ENCODE measurements around the gene KDM4B. TPM values are rescaled to one million over a fixed set of nuclear protein-coding genes. Genes with fewer than 3 reads are reported as not detected.

KDM4B gene
- total RNA-seq, 1 donor from 2014 or later = 153 TPM

DNA sequence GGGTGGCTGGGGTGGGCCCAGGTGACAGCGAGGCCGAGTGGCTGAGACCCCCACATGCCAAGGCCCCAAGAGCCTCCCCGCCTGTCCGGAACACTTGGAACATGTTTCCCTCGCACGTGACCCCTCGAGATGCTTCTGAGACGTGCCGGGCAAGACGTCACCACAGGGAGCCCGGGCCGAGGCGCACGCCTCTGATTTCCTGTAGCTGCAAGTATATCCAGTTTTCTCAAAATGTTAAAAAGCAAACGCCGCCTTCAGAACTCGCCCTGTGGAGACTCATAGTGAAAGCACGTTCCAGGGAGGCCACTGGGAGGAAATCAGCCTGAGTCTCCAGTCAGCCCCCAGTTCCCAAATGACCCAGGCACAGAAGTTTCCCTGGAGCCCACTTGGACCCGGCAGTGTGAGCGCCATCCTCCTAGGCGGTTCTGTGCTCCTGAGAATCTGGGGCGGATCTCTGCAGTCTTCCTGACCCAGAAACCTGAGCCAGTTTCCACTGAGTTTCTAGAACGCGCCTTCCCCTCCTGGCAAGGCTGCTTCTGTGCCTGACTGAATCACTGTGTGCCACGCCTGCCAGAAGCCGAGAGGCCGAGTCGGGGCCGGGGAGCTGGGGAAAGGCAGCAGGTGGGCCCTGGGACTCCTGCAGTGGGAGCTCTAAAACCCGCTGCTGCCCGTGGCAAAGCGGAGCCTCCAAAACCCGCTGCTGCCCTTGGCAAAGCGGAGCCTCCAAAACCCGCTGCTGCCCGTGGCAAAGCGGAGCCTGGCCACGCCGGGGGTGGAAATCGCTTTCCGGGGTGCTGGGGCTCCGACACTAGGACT lies 179.3 kb downstream of the KDM4B start:
- Mint-ChIP-seq H3K4me3 (ENCODE audit: unreplicated experiment) (no peak overlapping the region), H3K27me3 (ENCODE audit: unreplicated experiment) (peaks cover 23% of the 10 kb centered on the region), H3K27ac (ENCODE audit: unreplicated experiment) (peak overlapping the region; percentile 71), H3K9me3 (ENCODE audit: unreplicated experiment) (peaks cover 27% of the 10 kb centered on the region), H3K36me3 (ENCODE audit: unreplicated experiment) (peaks cover 4% of the 10 kb centered on the region), H3K4me1 (ENCODE audit: low read depth, unreplicated experiment) (peaks cover 26% of the 10 kb centered on the region)
- no peak for DNase-seq
- TF ChIP-seq, protein P1, sequence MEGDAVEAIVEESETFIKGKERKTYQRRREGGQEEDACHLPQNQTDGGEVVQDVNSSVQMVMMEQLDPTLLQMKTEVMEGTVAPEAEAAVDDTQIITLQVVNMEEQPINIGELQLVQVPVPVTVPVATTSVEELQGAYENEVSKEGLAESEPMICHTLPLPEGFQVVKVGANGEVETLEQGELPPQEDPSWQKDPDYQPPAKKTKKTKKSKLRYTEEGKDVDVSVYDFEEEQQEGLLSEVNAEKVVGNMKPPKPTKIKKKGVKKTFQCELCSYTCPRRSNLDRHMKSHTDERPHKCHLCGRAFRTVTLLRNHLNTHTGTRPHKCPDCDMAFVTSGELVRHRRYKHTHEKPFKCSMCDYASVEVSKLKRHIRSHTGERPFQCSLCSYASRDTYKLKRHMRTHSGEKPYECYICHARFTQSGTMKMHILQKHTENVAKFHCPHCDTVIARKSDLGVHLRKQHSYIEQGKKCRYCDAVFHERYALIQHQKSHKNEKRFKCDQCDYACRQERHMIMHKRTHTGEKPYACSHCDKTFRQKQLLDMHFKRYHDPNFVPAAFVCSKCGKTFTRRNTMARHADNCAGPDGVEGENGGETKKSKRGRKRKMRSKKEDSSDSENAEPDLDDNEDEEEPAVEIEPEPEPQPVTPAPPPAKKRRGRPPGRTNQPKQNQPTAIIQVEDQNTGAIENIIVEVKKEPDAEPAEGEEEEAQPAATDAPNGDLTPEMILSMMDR (IDR thresholded peaks at IDR 0.05; ENCODE audit: partially characterized antibody, unreplicated experiment) = no peak

- Mint-ChIP-seq H3K4me1 (ENCODE audit: low read depth, unreplicated experiment) (peaks cover 27% of the 10 kb centered on the region), H3K27me3 (ENCODE audit: unreplicated experiment) (peaks cover 22% of the 10 kb centered on the region), H3K27ac (ENCODE audit: unreplicated experiment) (peak overlapping the region; percentile 94), H3K9me3 (ENCODE audit: unreplicated experiment) (peaks cover 27% of the 10 kb centered on the region), H3K4me3 (ENCODE audit: unreplicated experiment) (peak overlapping the region; percentile 70), H3K36me3 (ENCODE audit: unreplicated experiment) (peaks cover 4% of the 10 kb centered on the region)
- TF ChIP-seq, protein P1 (IDR thresholded peaks at IDR 0.05; ENCODE audit: partially characterized antibody, unreplicated experiment) = no peak
- DNase-seq = peak; percentile 21
Measured at GRCh38 chr19:5148794-5149190, 179.9 kb downstream of the KDM4B start.

DNA sequence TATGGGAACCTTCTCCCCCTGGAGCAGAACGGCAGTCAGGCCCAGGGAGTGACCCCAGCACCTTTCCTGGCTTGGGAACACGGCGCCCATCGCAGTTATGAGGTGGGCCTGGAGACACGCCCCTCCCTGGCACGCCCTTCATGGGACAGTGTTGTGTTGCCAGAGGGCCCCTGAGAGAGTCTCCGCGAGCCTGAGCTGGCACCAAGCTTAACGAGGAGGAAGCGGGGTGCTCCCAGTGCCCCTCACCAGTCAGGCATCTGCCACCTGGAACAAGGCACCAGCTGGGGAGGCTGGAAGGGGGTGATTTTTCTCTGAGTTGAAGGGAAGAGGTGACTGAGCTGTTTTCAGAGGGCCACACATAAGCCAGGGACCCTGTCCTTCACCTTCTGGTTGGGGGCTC lies 180.6 kb downstream of the KDM4B start:
- Mint-ChIP-seq H3K9me3 (ENCODE audit: unreplicated experiment) (peaks cover 30% of the 10 kb centered on the region), H3K27ac (ENCODE audit: unreplicated experiment) (peak overlapping the region; percentile 94), H3K4me1 (ENCODE audit: low read depth, unreplicated experiment) (peaks cover 29% of the 10 kb centered on the region), H3K36me3 (ENCODE audit: unreplicated experiment) (peaks cover 4% of the 10 kb centered on the region), H3K27me3 (ENCODE audit: unreplicated experiment) (peaks cover 26% of the 10 kb centered on the region), H3K4me3 (ENCODE audit: unreplicated experiment) (peak overlapping the region; percentile 70)
- peak; percentile 19 for DNase-seq
- TF ChIP-seq, protein P1 (IDR thresholded peaks at IDR 0.05; ENCODE audit: partially characterized antibody, unreplicated experiment) = no peak

GRCh38 chr19:5149932-5150901 lies 181.3 kb downstream of the KDM4B start:
- TF ChIP-seq, protein P1 (IDR thresholded peaks at IDR 0.05; ENCODE audit: partially characterized antibody, unreplicated experiment) = no peak
- peaks cover 26% of the 10 kb centered on the region for H3K27me3 Mint-ChIP-seq (ENCODE audit: unreplicated experiment)
- H3K4me3 Mint-ChIP-seq (ENCODE audit: unreplicated experiment) = peak overlapping the region; percentile 42
- DNase-seq = peak; percentile 50
- peaks cover 28% of the 10 kb centered on the region for H3K4me1 Mint-ChIP-seq (ENCODE audit: low read depth, unreplicated experiment)
- H3K36me3 Mint-ChIP-seq (ENCODE audit: unreplicated experiment) = peaks cover 4% of the 10 kb centered on the region
- H3K27ac Mint-ChIP-seq (ENCODE audit: unreplicated experiment) = peak overlapping the region; percentile 94
- H3K9me3 Mint-ChIP-seq (ENCODE audit: unreplicated experiment) = peaks cover 30% of the 10 kb centered on the region

All from glutamatergic neuron (in vitro differentiated cells).